Measurements from ENCODE around the gene RNU7-1.

Gene RNU7-1

DNA sequence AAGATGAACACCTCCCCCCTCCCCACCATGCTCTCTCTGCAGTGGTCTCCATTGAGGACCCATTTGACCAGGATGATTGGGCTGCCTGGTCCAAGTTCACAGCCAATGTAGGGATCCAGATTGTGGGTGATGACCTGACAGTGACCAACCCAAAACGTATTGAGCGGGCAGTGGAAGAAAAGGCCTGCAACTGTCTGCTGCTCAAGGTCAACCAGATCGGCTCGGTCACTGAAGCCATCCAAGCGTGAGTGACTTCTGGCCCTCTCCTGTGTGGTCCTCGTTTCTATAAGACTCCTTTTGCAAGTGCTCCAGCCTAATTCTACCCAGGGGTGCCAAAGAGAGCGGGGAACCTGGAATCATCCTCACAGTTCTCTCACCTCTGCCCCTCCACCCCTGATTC, 22.1 kb upstream of the RNU7-1 start:
- no peak for TF ChIP-seq TAF1 (IDR thresholded peaks at IDR 0.05; ENCODE audit: borderline replicate concordance, insufficient read depth, low read length)
- TF ChIP-seq FOXP2 (optimal IDR thresholded peaks at IDR 0.05; ENCODE audit: borderline replicate concordance, extremely low read depth, extremely low read length, insufficient read depth), result no peak
- TF ChIP-seq POLR2AphosphoS5 (IDR thresholded peaks at IDR 0.05; ENCODE audit: low read depth, low read length), result no peak
- TF ChIP-seq SIN3A (IDR thresholded peaks at IDR 0.05; ENCODE audit: borderline replicate concordance, insufficient read depth, low read length), result no peak
- no peak for TF ChIP-seq REST (IDR thresholded peaks at IDR 0.05; ENCODE audit: insufficient read depth in 1 of 2, low read depth in 2 of 2, low read length in 2 of 2)

DNA sequence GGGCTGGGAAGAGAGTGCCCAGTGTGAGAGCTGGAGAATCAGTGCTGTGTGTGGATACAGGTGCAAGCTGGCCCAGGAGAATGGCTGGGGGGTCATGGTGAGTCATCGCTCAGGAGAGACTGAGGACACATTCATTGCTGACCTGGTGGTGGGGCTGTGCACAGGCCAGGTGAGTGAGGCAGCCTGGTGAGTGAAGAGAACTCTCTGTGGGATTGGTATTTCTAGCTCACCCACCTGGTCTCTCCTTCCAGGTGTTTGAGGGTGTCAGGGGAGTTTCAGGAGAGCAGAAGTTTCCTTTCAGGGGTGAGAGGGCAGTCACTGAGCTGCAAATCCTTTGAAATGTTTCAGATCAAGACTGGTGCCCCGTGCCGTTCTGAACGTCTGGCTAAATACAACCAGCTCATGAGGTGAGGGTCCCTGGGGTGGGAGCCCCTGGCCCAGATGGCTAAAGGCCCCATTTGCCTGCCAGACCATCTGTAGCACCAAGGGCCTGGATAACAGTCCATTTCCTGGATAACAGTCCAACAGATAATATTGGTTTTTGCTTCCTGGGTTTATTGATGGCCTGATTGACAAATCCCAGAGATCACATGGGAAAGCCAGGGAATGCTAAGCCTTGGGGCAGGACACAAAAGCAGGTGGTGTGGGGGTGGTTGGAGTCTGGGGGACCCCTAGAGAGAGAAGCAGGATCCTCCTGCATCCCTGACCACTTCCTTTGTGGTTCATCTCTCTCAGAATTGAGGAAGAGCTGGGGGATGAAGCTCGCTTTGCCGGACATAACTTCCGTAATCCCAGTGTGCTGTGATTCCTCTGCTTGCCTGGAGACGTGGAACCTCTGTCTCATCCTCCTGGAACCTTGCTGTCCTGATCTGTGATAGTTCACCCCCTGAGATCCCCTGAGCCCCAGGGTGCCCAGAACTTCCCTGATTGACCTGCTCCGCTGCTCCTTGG, 21.3 kb upstream of the RNU7-1 start:
- TF ChIP-seq POLR2AphosphoS5 (IDR thresholded peaks at IDR 0.05; ENCODE audit: low read depth, low read length) (no peak), TAF1 (IDR thresholded peaks at IDR 0.05; ENCODE audit: borderline replicate concordance, insufficient read depth, low read length) (no peak), FOXP2 (optimal IDR thresholded peaks at IDR 0.05; ENCODE audit: borderline replicate concordance, extremely low read depth, extremely low read length, insufficient read depth) (no peak), REST (IDR thresholded peaks at IDR 0.05; ENCODE audit: insufficient read depth in 1 of 2, low read depth in 2 of 2, low read length in 2 of 2) (no peak), SIN3A (IDR thresholded peaks at IDR 0.05; ENCODE audit: borderline replicate concordance, insufficient read depth, low read length) (no peak)

DNA sequence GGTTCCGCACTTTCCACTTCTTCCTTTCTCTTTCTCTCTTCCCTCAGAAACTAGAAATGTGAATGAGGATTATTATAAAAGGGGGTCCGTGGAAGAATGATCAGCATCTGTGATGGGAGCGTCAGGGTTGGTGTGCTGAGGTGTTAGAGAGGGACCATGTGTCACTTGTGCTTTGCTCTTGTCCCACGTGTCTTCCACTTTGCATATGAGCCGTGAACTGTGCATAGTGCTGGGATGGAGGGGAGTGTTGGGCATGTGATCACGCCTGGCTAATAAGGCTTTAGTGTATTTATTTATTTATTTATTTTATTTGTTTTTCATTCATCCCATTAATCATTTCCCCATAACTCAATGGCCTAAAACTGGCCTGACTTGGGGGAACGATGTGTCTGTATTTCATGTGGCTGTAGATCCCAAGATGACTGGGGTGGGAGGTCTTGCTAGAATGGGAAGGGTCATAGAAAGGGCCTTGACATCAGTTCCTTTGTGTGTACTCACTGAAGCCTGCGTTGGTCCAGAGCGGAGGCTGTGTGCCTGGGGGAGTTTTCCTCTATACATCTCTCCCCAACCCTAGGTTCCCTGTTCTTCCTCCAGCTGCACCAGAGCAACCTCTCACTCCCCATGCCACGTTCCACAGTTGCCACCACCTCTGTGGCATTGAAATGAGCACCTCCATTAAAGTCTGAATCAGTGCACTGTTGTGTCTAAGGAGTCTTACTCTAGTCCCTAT, 20.4 kb upstream of the RNU7-1 start:
- TF ChIP-seq TAF1 (IDR thresholded peaks at IDR 0.05; ENCODE audit: borderline replicate concordance, insufficient read depth, low read length) (no peak), REST (IDR thresholded peaks at IDR 0.05; ENCODE audit: insufficient read depth in 1 of 2, low read depth in 2 of 2, low read length in 2 of 2) (no peak), SIN3A (IDR thresholded peaks at IDR 0.05; ENCODE audit: borderline replicate concordance, insufficient read depth, low read length) (no peak), FOXP2 (optimal IDR thresholded peaks at IDR 0.05; ENCODE audit: borderline replicate concordance, extremely low read depth, extremely low read length, insufficient read depth) (no peak), POLR2AphosphoS5 (IDR thresholded peaks at IDR 0.05; ENCODE audit: low read depth, low read length) (no peak)

GRCh38 chr12:6923851-6924250, 19.8 kb upstream of the RNU7-1 start:
- TF ChIP-seq REST (IDR thresholded peaks at IDR 0.05; ENCODE audit: insufficient read depth in 1 of 2, low read depth in 2 of 2, low read length in 2 of 2), result no peak
- TF ChIP-seq FOXP2 (optimal IDR thresholded peaks at IDR 0.05; ENCODE audit: borderline replicate concordance, extremely low read depth, extremely low read length, insufficient read depth), result no peak
- TF ChIP-seq POLR2AphosphoS5 (IDR thresholded peaks at IDR 0.05; ENCODE audit: low read depth, low read length), result no peak
- no peak for TF ChIP-seq TAF1 (IDR thresholded peaks at IDR 0.05; ENCODE audit: borderline replicate concordance, insufficient read depth, low read length)
- no peak for TF ChIP-seq SIN3A (IDR thresholded peaks at IDR 0.05; ENCODE audit: borderline replicate concordance, insufficient read depth, low read length)
